HG03066 (cell line): ENCODE measurements around the gene OR11H1.
"Not testable (repeated sequence)": the region's sequence is repeated elsewhere in the genome, so short reads cannot be mapped to it uniquely, and the experiment has no call there.

Experiments used
- ATAC-seq: cut with Tn5 transposase; IDR thresholded peaks from one replicate; pipeline ENCODE4 v1.9.1; 2021; ENCODE audit warnings: low read depth; ENCODE audit not compliant: unreplicated experiment

OR11H1 gene

GRCh38 chr22:15527892-15528291 is at the start of gene OR11H1:
Gene OR11H1 (plus strand): TSS chr22:15528192. CDS start chr22:15528192, 0 bp downstream.
- not testable (repeated sequence) for ATAC-seq

GRCh38 chr22:15509967-15510366 is 18.0 kb upstream of the OR11H1 start:
- ATAC-seq, result not testable (repeated sequence)

- not testable (repeated sequence) for ATAC-seq
Measured at GRCh38 chr22:15515896-15516295, 12.1 kb upstream of the OR11H1 start.

- ATAC-seq, result not testable (repeated sequence)
Measured at GRCh38 chr22:15553767-15554166, 25.8 kb downstream of the OR11H1 start.

GRCh38 chr22:15563461-15563860 is 35.5 kb downstream of the OR11H1 start:
- not testable (repeated sequence) for ATAC-seq

- not testable (repeated sequence) for ATAC-seq
Measured at GRCh38 chr22:15565063-15565462, 37.1 kb downstream of the OR11H1 start.
